T-helper 2 cell (primary cell): ENCODE measurements around the gene CNTD1.

Experiments
- DNase-seq, 5 experiments: peaks; one replicate each; pipeline versions ENCODE4 v3.0.0 to v3.0.0-alpha.2; 2012 to 2022

CNTD1 gene

DNA sequence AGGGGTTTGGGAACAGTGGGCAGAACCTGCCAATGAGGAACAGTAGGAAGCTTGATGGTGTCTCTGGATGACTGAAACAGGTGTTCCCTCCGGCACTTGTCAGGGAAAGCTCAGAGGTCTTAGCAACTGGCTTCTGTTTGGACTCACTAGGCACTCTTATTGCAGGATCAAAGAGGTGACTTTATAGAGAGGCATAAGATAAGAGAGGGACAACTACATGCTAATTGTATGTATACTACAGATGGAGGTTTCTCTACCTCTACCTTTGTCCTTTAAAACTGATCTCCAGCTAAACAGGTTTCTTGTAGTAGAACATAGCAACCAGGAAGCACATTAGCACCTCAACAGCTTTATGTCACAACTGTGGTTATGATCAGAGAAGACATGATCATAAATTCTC lies 7.6 kb downstream of the CNTD1 start:
- DNase-seq, result no peak

GRCh38 chr17:42809250-42809649 lies 10.6 kb downstream of the CNTD1 start:
- DNase-seq, result no peak

DNA sequence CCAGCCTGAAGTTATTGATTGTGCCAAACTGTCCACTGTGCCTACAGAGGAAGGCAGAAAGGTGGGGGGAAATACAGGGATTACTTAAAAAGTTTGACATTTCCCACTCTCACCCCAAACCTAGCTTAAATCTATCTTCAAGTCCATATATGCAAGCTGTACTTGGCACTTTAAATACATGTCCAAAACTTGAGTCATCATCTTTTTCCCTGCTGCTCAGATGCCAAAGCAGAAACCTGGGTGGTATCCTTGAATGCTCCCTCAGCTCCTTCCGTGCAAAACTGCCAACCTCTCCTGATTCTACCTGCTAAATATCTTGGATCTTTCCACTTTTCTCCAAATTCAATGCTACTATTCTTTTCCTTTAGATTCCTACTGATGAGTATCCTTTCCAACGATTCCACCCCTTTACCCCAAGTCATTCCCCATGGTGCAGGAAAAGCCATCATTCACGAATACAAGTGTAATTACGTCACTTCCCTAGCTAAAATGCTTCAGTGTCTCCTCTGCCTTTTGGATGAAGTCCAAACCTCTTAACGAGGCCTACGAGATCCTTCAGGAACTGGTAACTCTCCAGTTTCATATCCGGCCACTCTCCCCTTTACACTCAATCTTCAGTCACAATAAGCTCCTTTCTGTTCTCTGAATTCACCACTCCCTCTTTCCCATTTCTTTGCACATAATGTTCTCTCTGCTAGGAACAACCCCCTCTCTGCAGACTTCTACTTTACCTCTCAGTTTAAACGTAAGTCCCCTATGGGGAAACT lies 16.2 kb downstream of the CNTD1 start:
- DNase-seq, result no peak

DNA sequence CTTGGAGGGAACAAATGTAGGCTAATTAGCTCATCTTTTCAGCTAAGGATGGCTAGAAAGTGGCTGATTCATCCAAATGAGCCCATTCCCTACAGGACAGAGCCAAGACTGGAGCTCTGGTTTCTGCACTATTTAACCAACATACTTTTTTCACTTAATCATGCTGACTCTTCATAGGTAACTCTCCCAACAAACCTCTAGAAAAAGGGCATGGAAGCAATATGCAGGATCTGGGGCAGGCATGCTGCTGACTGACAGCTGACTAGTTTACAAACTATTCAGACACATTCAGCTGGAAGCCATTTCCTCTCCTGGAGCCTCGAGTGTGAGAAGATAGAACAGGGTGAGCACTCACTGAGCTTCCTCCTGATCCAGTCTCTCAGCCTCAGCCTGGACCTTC lies 19.2 kb downstream of the CNTD1 start:
- no peak for DNase-seq

DNA sequence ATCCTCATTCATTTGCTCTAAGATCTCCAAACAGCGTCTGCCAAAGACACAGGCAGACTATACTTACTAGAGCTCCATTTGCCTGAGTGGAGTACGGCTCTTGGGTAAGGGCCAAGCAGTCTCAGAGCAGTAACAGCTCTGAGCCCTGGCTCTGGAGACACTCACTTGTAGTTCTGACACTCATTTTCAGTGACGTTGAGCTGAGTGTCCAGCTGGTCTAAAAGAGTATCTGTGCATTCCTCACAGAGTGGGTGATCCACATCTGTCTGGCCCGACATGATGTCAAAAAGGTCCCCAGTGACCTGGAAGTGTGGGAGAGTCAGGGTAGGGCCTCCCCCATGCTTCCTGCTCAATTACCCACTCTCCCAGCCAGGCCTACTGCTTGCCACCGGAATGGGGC lies 19.7 kb downstream of the CNTD1 start:
- DNase-seq, result no peak

GRCh38 chr17:42819939-42820535 lies 21.4 kb downstream of the CNTD1 start:
- peak in 4 of 5 experiments; percentile 24 to 81 (median 50) for DNase-seq

DNA sequence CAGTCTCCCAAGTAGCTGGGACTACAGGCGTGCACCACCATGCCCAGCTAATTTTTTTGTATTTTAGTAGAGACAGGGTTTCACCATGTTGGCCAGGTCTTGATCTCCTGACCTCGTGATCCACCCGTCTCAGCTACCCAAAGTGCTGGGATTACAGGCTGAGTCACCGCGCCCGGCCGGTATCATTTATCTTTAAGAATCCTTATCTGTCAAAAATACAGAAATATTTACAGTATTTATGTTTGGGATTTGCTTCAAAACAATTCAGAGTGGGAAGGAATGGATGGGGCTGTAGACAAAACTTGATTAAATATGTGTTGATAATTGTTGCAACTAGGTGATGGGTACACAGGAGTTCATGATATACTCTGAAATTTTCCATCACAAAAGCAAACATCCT lies 22.5 kb downstream of the CNTD1 start:
- no peak for DNase-seq

DNA sequence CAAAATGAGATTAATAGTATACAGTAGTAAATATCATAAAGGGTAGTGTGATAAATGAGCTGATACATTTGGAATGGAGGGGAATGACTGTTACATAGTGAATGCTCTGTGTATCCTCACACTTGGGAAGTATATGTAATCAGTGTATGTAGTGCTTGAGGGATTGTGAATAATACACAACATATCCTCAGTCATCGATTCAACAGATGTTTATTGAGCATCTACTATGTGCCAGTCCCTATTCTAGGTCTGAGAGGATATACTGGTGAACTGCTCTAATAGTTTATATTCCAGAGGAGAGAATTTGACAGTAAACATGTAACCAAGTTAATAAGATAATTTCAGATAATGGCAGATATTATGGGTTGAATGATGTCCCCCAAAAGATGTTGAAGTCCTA lies 28.8 kb downstream of the CNTD1 start:
- no peak for DNase-seq

DNA sequence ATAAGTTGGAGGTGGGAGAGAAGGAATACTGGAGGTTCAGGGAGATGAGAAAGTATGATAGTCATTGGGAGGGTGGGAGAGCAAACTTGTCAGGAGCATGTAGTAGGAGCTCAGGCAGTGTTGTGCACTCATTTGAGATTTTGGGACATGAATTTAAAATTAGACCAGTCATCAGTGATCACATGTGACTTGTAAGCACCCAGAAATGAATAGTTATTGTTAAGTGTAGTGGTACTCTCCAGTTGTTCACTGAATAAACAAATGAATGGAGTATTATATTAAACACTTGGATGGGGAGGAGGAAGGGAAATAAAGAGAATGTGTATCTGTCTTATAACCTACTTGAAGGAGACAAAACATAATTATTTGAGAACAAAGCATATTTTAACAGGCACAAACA lies 32.3 kb downstream of the CNTD1 start:
- no peak for DNase-seq

DNA sequence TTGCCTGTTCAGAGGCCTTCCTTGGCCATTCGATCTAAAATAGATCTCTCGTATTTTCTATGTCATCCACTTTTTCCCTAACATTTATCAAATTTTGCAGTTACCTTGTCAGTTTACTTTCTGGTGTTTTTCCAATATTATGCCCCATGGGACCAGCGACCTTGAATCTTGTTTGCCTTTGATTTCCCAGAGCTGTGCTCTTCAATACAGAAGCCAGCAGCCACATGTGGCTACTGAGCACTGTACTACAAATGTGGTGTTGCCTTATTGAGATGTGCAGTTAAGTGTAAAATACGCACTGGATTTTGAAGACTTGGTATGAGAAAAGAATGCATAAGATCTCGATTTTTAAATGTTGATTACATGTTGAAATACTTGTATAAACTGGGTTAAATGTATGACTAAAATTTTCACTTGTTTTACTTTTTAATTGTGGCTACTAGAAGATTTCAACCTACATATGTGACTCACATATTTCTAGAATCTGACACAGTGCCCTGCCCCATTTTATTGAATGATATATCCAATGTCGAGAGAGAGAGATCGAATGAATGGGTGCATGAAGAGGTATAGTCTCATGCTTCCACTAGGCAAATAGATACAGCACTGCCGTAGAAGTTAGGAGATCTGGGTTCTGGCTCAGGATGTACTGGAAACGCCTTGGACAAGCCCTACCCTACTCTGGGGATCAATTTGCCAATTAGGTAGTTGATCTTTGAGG lies 33.7 kb downstream of the CNTD1 start:
- no peak for DNase-seq

DNA sequence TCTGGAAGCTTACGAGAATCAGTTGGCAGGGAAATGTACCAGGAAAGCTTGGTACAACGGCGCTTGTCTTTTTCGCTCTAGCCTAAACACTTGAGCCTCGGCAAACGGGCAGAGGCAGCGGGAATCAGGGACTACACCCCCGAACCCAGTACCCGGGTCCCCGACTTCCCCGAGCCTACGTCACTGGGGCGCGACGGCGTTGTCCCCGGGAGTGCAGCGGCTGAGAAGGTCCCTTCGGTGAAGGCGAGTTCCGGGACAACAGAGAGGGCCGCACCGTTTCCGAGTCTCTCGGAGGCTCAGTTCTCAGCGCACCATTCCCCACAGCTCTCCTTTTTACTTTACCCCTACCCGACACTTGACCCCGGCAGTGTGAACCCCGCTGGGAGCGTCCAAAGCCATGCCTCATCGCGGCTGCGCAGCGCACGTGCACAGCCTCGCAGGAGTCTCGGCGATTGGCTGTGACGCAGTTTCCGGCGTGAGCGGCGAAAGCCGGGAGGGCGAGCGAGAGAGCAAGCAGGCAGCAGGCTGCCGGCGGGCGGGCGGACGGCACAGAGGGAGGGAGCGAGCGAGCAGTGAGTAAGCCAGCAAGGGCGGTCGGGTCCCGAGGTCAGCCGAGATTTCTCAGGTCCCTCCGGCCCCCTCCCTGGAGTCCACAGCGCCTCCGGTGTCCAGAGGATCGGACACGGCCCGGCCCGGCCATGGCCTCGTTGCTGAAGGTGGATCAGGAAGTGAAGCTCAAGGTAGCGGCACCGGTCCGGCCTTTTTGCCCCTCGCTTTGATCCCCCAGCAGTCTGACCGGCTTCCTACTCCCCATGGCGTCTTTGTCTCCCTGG lies 34.5 kb downstream of the CNTD1 start, which contains the start of gene PSME3:
PSME3 (plus strand) TSS at position 464 of the 833 bp plus-strand sequence; CDS start at position 699, 235 bp downstream.
- DNase-seq, result peak; percentile 75 to 91 (median 87)

GRCh38 chr17:42833767-42834422 lies 35.2 kb downstream of the CNTD1 start:
- DNase-seq, result no peak

DNA sequence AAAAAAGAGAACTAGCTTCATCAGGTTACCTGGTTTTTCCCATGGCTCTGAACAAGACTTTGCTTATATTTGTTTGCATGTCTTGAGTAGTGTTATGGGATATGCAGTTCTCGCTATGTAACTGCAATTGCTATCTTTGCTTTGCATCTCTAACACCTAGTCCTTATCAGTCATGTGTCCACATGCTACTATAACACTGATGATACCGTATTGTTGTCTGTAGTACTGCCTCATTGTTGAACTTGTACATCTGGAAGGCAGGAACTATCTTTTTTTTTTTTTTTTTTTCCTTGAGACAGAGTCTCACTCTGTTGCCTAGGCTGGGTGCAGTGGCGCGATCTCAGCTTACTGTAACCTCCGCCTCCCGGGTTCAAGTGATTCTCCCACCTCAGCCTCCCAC lies 37.1 kb downstream of the CNTD1 start:
- peak in 1 of 5 experiments; percentile 7 for DNase-seq

- DNase-seq, result no peak
Observed at GRCh38 chr17:42841975-42842685, 43.5 kb downstream of the CNTD1 start.

GRCh38 chr17:42843358-42843934 lies 44.8 kb downstream of the CNTD1 start:
- peak in 1 of 5 experiments; percentile 36 for DNase-seq

DNA sequence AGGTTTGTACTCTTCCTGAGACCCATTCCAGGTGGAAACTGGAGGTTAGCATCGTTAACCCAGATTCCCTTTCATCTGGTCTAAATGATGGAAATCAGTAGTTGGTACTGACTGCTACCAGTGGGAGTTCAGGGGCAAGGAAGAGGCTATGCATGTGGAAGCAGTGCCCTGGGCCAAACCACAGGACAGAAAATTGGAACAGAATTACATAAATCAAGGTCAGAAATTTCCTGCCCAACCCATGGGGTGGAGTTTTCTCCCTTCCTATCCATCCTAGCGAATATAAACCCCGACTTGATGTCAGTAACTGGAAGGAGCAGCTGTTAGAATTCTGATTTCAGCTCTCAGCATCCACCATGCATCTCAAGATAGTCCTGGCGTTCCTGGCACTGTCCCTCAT lies 45.6 kb downstream of the CNTD1 start, which contains the start of gene AOC2:
AOC2 (plus strand) TSS at position 310 of the 400 bp plus-strand sequence; CDS start at position 357, 47 bp downstream.
- DNase-seq, result no peak

DNA sequence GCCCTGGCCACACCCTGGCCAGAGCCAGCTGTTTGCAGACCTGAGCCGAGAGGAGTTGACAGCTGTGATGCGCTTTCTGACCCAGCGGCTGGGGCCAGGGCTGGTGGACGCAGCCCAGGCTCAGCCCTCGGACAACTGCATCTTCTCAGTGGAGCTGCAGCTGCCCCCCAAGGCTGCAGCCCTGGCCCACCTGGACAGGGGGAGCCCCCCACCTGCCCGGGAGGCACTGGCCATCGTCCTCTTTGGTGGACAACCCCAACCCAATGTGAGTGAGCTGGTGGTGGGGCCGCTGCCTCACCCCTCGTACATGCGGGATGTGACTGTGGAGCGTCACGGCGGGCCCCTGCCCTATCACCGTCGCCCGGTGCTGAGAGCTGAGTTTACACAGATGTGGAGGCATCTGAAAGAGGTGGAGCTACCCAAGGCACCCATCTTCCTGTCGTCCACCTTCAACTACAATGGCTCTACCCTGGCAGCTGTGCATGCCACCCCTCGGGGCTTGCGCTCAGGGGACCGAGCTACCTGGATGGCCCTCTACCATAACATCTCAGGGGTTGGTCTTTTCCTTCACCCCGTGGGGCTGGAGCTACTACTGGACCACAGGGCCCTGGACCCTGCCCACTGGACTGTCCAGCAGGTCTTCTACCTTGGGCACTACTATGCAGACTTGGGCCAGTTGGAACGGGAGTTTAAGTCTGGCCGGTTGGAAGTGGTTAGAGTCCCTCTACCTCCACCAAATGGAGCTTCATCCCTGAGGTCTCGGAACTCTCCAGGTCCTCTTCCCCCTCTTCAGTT lies 46.3 kb downstream of the CNTD1 start:
- no peak for DNase-seq

- no peak for DNase-seq
Observed at GRCh38 chr17:42845556-42845917, 46.9 kb downstream of the CNTD1 start.

GRCh38 chr17:42845918-42846593 lies 47.4 kb downstream of the CNTD1 start:
- DNase-seq, result peak in 1 of 5 experiments; percentile 14
